Measurements from ENCODE around the gene CNR2.
"Not testable (repeated sequence)": the region's sequence is repeated elsewhere in the genome, so short reads cannot be mapped to it uniquely, and the experiment has no call there.

Gene CNR2

GRCh38 chr1:23916209-23917131, 3.3 kb upstream of the CNR2 start:
- DNase-seq (ENCODE audit: low read depth, low spot score): peak; percentile 7

DNA sequence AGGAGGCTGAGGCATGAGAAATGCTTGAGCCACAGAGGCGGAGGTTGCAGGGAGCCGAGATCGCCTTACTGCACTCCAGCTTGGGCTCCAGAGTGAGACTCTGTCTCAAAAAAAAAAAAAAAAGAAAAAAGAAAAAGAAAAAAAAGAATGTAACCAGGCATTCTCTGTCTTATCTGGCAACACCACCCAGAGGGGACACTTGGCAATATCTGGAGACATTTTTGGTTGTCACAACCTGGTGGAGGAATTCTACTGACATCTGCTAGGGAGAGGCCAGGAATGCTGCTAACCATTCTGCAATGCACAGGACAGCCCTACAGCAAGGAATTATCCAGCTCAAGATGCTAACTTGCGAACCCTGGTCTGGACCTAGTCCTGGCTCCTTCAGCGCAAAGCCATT, 2.3 kb upstream of the CNR2 start:
- DNase-seq (ENCODE audit: low read depth, low spot score): no peak

DNA sequence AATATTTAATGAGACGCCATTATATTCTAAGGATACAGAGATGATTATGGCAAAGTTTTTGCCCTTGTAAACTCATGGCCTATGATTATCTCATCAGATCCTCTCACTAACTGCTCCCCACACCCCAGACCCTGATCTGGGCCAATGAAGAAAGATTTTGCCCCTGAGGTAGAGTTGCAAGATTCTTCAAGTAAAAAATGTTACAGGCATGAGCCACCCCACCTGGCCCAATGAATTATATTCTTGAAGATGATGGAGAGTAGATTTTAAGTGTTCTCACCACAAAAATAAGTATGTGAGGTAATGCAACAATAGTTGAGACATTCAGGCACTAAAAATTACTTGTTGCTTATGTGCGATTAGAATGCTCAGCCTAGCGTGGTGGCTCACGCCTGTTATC, 1.8 kb upstream of the CNR2 start:
- no peak for DNase-seq (ENCODE audit: low read depth, low spot score)

GRCh38 chr1:23911921-23912320, 1.2 kb downstream of the CNR2 start:
- DNase-seq (ENCODE audit: low read depth, low spot score): no peak

DNA sequence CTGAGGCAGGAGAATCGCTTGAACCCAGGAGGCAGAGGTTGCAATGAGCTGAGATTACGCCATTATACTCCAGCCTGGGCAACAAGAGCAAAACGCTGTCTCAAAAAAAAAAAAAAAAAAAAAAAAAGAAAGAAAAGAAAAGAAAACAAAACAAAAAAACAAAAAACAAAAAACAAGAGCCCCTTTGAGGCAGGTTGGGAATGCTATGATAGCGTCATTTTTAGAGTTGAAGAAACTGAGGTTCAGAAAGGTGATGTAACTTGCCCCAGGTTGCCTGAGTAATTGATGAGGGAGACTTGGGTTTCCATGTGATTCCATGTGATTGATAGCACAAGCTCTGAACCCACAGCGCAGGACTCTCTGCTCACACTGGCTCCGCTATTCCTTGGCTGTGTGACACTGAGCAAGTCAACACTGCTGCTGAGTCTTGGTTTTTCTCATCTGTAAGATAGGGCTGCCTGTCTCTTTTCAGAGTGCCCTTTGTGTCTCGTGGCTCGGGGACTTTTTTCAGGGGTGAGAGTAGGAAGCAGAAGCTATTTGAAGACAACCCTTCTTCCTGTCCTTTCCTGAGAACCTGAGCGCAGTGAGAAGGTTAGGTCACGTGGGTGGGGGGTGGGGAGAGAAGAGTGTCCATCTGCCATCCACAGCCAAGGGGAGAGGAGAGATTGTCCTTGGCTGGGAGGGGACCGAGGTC, 2.5 kb downstream of the CNR2 start:
- DNase-seq (ENCODE audit: low read depth, low spot score): no peak

DNA sequence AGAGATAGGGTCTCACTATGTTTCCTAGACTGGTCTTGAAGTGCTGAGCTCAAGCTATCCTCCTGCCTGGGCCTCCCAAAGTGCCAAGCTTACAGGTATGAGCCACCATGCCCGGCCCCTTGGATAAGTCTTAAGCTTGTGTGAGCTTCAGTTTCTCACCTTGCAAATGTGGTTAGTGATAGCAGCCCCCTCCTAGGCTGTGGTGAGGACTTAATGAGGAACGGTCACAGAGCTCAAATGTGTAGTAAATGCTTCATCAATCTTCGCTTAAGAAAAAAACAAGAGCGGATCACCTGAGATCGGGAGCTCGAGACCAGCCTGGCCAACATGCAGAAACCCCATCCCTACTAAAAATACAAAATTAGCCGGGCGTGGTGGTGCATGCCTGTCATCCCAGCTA, 3.0 kb downstream of the CNR2 start:
- DNase-seq (ENCODE audit: low read depth, low spot score): no peak

- DNase-seq (ENCODE audit: low read depth, low spot score): no peak
Measured at GRCh38 chr1:23909412-23909811, 3.8 kb downstream of the CNR2 start.

GRCh38 chr1:23908453-23909341, 4.5 kb downstream of the CNR2 start:
- no peak for DNase-seq (ENCODE audit: low read depth, low spot score)

DNA sequence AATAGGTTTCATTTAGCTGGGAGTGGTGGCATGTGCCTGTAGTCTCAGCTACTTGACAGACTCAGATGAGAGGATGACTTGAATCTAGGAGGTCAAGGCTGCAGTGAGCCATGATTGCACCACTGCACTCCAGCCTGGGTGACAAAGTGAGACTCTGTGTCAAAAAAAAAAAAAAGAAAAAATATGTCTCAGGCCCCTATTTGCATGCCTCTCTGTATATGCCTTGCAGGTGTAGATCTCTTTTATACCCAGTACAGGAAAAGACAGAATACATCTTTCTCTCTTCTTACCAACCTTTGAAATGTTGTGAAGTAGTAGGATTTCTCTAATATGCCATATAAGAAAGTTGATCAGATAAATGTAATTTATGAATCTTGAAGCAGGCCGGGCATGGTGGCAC, 6.4 kb downstream of the CNR2 start:
- DNase-seq (ENCODE audit: low read depth, low spot score): no peak

- no peak for DNase-seq (ENCODE audit: low read depth, low spot score)
Measured at GRCh38 chr1:23905461-23906025, 7.6 kb downstream of the CNR2 start.

GRCh38 chr1:23904748-23905357, 8.3 kb downstream of the CNR2 start:
- DNase-seq (ENCODE audit: low read depth, low spot score): no peak

DNA sequence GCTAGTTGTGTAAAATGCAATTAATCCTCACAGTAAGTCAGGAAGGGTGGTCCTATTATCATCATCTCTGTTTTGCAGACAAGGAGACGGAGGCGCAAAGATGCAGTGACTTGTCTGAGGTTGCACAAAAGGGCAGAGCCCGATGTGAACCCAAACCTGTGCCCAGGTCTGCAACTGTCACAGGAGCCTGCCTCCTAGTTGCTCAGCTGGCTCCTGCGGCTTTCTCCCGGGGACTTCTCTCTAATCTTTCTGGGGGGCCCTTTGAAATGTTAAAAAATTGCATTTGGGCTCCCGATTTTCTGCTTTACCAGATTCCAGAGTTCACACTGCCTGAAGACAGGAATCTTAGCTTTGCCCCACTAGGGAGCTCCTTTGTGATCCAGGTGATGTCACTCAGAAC, 9.4 kb downstream of the CNR2 start:
- DNase-seq (ENCODE audit: low read depth, low spot score): no peak

- DNase-seq (ENCODE audit: low read depth, low spot score): no peak
Measured at GRCh38 chr1:23902321-23903278, 10.6 kb downstream of the CNR2 start.

GRCh38 chr1:23900017-23900416, 13.1 kb downstream of the CNR2 start:
- not testable (repeated sequence) for DNase-seq (ENCODE audit: low read depth, low spot score)

DNA sequence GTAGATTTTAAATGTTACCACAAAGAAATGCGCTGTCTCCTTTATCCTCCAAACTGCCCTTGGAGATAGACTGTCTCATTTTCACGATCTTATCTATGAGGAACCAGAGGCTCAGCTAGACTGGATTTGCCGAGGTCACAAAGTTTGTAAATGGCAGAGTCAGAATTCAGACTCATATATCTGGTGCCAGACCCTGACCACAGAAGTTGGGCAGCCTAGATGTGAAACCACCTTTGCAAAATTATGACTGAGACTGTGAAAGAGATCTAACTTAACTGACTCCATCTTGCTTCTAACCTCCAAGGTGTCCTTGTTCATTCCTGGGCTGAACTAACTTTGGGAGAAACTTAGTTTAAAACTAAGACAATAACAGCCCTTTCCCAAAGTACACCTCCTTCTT, 14.1 kb downstream of the CNR2 start:
- no peak for DNase-seq (ENCODE audit: low read depth, low spot score)

DNA sequence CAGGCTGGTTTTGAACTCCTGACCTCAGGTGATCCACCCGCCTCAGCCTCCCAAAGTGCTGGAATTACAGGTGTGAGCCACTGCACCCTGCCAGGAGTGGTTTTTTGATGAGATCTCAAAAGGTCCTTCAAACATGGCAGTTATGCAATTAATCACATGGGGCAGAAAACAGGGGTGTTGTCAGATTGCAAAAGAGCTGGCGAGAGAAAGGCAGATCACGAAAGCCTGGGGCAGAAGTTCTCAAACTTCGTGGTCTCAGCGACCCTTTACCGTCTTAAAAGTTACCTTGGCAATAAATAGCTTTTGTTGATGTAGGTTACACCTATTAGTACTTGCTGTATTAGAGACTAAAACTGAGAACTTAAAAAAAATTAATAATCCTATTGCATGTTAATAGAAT, 16.1 kb downstream of the CNR2 start:
- no peak for DNase-seq (ENCODE audit: low read depth, low spot score)

- DNase-seq (ENCODE audit: low read depth, low spot score): no peak
Measured at GRCh38 chr1:23896491-23896890, 16.7 kb downstream of the CNR2 start.

DNA sequence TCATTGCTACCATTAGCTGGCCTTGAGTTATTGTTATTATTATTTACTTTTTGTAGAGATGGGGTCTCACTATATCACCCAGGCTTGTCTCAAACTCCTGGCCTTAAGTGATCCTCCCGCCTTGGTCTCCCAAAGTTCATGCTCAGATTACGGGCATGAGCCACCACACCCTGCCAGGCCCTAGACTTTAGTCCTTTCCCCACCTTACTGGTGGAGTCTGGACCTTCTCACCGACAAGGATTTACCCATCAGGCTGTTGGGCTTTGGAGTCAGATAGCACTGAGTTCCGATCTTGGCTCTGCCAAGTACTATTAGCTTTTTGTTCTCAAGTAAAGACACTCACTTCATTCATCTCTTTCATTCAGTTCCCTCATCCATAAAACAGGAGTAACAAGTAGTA, 17.2 kb downstream of the CNR2 start:
- DNase-seq (ENCODE audit: low read depth, low spot score): no peak

DNA sequence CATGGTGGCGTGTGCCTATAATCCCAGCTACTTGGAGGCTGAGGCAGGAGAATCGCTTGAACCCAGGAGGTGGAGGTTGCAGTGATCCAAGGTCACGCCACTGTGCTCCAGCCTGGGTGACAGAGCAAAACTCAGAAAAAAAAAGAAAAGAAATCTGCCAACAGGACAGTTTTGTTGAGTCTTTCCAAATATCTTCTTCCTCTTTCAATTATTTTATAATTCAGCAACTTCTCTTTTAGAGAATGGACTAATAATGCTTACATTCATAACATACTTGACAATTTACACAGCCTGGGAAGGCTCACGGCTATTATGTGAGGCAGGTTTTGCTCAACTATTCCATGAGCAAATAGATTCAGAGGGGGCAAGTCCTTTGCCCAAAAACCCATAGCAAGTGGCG, 18.1 kb downstream of the CNR2 start:
- no peak for DNase-seq (ENCODE audit: low read depth, low spot score)

DNA sequence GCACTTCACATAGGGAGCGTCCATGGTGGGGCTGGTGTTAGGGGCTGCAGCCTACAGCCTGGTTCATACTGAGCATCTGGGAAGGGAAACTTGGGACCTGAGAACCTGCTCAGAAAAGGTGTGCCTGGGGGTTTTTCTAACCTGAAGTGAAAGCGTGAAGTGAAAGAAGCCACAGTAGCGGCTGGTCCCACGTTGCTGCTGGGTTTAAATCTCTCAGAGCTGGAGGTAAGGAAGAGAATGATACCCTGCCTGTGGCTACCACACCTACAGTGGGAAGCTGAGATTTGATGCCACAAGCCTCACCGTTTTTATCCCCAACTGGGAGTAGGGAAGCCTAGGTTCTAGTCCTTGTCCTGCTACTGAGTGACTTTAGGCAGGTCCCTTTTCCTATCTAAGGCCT, 24.1 kb downstream of the CNR2 start:
- DNase-seq (ENCODE audit: low read depth, low spot score): no peak
